ENCODE measurements around the gene NCR3LG1. TPM values are rescaled to one million over a fixed set of nuclear protein-coding genes. Genes with fewer than 3 reads are reported as not detected.

The NCR3LG1 gene
- total RNA-seq (2022; extraction: Qiagen RNA extraction; ENCODE audit: low read depth) = 1.5 to 3.5 TPM (median 2.6 TPM) in 5 replicates

GRCh38 chr11:17351510-17352176 is at the start of gene NCR3LG1:
TSS of gene NCR3LG1 (plus strand) at chr11:17351800. CDS start at chr11:17351970, 170 bp downstream.

GRCh38 chr11:17388609-17389210 is 37.1 kb downstream of the NCR3LG1 start, which contains the start of gene KCNJ11:
TSS of gene KCNJ11 (minus strand) at chr11:17388659. CDS start at chr11:17388091, 568 bp downstream.

Other genes with a start within 250 kb of the NCR3LG1 start
- 5.5 to 14.9 TPM (median 14.5 TPM) in 5 replicates for gene PIK3C2A, start 143.8 kb upstream of the NCR3LG1 start, total RNA-seq (2022; extraction: Qiagen RNA extraction; ENCODE audit: low read depth)
- gene NUCB2, start 75.1 kb upstream of the NCR3LG1 start, total RNA-seq (2022; extraction: Qiagen RNA extraction; ENCODE audit: low read depth) = 28.7 to 33.0 TPM (median 32.8 TPM) in 5 replicates
- gene KCNJ11, start 36.9 kb downstream of the NCR3LG1 start, total RNA-seq (2022; extraction: Qiagen RNA extraction; ENCODE audit: low read depth) = 0.40 to 0.65 TPM (median 0.55 TPM) in 5 replicates
- 1.1 to 4.1 TPM (median 1.8 TPM) in 5 replicates for gene ABCC8, start 125.0 kb downstream of the NCR3LG1 start, total RNA-seq (2022; extraction: Qiagen RNA extraction; ENCODE audit: low read depth)
- 0.74 to 1.5 TPM (median 1.3 TPM) in 5 replicates for gene USH1C, start 192.6 kb downstream of the NCR3LG1 start, total RNA-seq (2022; extraction: Qiagen RNA extraction; ENCODE audit: low read depth)
- not detected in 5 replicates for gene OTOG, start 195.5 kb downstream of the NCR3LG1 start, total RNA-seq (2022; extraction: Qiagen RNA extraction; ENCODE audit: low read depth)

Measured in A549 treated with RU486 at 1 μM for 4 hours (cell line).